Liver (tissue), 3 donors: ENCODE measurements around the gene SHB.

Experiments used
- CTCF ChIP-seq: fragments of 150-350 bp; IDR thresholded peaks from 2 replicates; pipeline ENCODE4 v1.5.1; 2017; ENCODE audit warnings: improper control_type of control experiment, low read depth, low read length; ENCODE audit not compliant: missing input control
- EGR1 ChIP-seq, 2 donors: IDR thresholded peaks; 2 replicates each; pipeline ENCODE4 v1.6.1; 2016 to 2018; ENCODE audit warnings: antibody characterized with exemption in 2 of 2, low read depth in 2 of 2
- GABPA ChIP-seq, 2 donors: IDR thresholded peaks in 1 of 2; conservative IDR thresholded peaks in 1 of 2; 2 replicates each; pipeline ENCODE4 v1.6.1; 2016; ENCODE audit warnings: antibody characterized with exemption in 2 of 2, mild to moderate bottlenecking in 1 of 2, moderate library complexity in 1 of 2
- HNF4A ChIP-seq, 2 donors: conservative IDR thresholded peaks; 2 replicates each; pipeline ENCODE4 v1.6.1; 2016; ENCODE audit warnings: antibody characterized with exemption in 2 of 2, mild to moderate bottlenecking in 2 of 2
- JUND ChIP-seq, 2 donors: IDR thresholded peaks; 2 replicates each; pipeline ENCODE4 v1.6.1; 2016; ENCODE audit warnings: antibody characterized with exemption in 2 of 2
- MAX ChIP-seq: IDR thresholded peaks from 2 replicates; pipeline ENCODE4 v1.6.1; 2016; ENCODE audit warnings: antibody characterized with exemption
- NR2F2 ChIP-seq: IDR thresholded peaks from 2 replicates; pipeline ENCODE4 v1.6.1; 2016; ENCODE audit warnings: antibody characterized with exemption
- RAD21 ChIP-seq, 2 donors: IDR thresholded peaks; 2 replicates each; pipeline ENCODE4 v1.6.1; 2016; ENCODE audit warnings: antibody characterized with exemption in 2 of 2, mild to moderate bottlenecking in 2 of 2
- REST ChIP-seq: IDR thresholded peaks from 2 replicates; pipeline ENCODE4 v1.6.1; 2016; ENCODE audit warnings: antibody characterized with exemption, mild to moderate bottlenecking
- TAF1 ChIP-seq: conservative IDR thresholded peaks from 2 replicates; pipeline ENCODE4 v1.6.1; 2016; ENCODE audit warnings: antibody characterized with exemption, mild to moderate bottlenecking
- ZBTB33 ChIP-seq: IDR thresholded peaks from 2 replicates; pipeline ENCODE4 v1.6.1; 2016; ENCODE audit warnings: antibody characterized with exemption
- donor health status: healthy.
- donor health status: healthy.

GRCh38 chr9:38033941-38034340 lies 35.1 kb downstream of the SHB start:
- TF ChIP-seq RAD21 (IDR thresholded peaks at IDR 0.05), result no peak
- TF ChIP-seq CTCF, result no peak
- no peak for TF ChIP-seq MAX
- TF ChIP-seq REST, result no peak
- TF ChIP-seq TAF1, result no peak
- TF ChIP-seq HNF4A (conservative IDR thresholded peaks at IDR 0.05), result no peak
- no peak for TF ChIP-seq EGR1 (IDR thresholded peaks at IDR 0.05; ENCODE audit: low read depth in 2 of 2)
- TF ChIP-seq JUND (IDR thresholded peaks at IDR 0.05), result no peak
- TF ChIP-seq GABPA (IDR thresholded peaks at IDR 0.05 in 1 of 2, conservative IDR thresholded peaks at IDR 0.05 in 1 of 2), result no peak
- TF ChIP-seq ZBTB33, result no peak
- no peak for TF ChIP-seq NR2F2
